Activated T-cell treated with anti-CD3 and anti-CD28 coated beads for 4 hours (primary cell): ENCODE results near the gene MORN4.
"Not testable (repeated sequence)": the region's sequence is repeated elsewhere in the genome, so short reads cannot be mapped to it uniquely, and the experiment has no call there.

Source experiments
- DNase-seq: peaks from one replicate; pipeline ENCODE4 v3.0.0-alpha.2; 2020

MORN4 gene

GRCh38 chr10:97640868-97641811 lies 7.8 kb upstream of the MORN4 start:
- no peak for DNase-seq

- DNase-seq, result peak; percentile 98
Measured at GRCh38 chr10:97640174-97640867, 7.0 kb upstream of the MORN4 start, which contains the start of gene PI4K2A. PI4K2A (plus strand) TSS chr10:97640671; CDS start chr10:97640743, 72 bp downstream.

GRCh38 chr10:97639090-97639489 lies 5.8 kb upstream of the MORN4 start:
- not testable (repeated sequence) for DNase-seq

DNA sequence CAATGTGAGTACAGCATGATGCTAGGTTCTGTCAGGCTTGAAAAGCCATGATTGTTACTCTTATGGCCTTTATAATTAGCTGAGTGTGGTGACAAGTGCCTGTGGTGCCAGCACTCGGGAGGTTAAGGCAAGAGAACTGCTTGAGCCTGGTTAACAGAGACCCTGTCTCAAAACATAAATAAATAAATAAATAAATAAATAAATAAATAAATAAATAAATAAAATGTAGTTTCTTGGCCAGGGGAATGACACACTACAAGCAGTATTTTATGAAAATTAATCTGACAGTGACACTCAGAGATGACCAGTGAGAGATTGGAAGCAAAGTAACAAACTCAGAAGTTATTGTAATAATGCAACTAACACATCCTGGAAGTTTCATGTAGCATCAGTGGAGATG lies 2.3 kb upstream of the MORN4 start:
- no peak for DNase-seq

- DNase-seq, result no peak
Measured at GRCh38 chr10:97633921-97634320, 621 bp upstream of the MORN4 start.

GRCh38 chr10:97631098-97631497 lies 2.2 kb downstream of the MORN4 start:
- no peak for DNase-seq

- DNase-seq, result no peak
Measured at GRCh38 chr10:97629289-97629688, 4.0 kb downstream of the MORN4 start.

DNA sequence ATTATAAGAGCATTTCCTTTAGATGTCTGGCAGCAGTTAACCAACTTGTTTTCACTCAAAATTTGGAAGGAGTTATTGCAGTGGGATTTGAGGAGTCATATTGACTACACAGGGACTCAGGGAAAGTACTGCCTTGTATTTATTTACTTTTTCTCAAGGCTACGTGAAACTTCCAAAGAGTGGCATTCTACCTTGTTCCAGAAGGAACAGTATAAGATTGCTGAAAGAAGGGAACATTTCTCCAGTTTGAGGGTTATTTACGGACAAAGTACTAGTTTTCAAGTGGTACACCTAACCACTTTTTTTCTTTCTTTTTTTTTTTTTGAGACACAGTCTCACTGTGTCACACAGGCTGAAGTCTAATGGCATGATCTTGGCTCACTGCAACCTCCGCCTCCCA lies 5.1 kb downstream of the MORN4 start:
- DNase-seq, result no peak

- no peak for DNase-seq
Measured at GRCh38 chr10:97627731-97628130, 5.6 kb downstream of the MORN4 start.

- DNase-seq, result no peak
Measured at GRCh38 chr10:97623277-97623676, 10.0 kb downstream of the MORN4 start.

DNA sequence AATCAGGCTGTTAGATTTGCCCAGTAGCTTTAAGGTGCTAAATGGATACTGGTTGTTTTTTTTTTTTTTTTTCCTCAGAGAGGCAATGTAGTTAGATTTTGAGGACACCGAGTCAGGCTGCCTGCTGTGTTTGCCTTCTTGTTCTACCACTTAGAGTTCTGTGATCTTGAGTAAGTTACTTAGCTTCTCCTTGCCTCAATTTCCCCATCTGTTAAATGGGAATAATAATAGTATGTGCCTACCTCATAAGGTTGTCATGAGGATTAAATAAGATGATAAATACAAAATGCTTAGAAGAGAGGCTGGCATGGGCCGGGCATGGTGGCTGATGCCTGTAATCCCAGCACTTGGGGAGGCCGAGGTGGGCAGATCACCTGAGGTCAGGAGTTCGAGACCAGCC lies 14.6 kb downstream of the MORN4 start:
- DNase-seq, result no peak

DNA sequence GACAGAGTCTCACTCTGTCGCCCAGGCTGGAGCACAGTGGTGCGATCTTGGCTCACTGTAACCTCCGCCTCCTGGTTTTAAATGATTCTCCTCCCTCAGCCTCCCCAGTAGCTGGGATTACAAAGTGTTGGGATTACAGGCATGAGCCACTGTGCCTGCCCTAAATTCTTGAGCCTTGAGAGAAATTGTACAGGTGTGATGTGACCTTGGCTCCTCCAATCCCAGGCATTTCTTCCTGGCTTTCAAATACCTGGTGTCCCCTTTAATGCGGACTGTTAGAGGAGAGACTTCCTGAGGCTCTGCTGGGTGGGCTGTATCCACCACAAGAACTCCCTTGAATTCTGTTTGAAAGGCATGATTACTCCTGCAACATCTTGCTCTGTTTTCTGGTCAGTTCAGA lies 15.0 kb downstream of the MORN4 start:
- DNase-seq, result no peak

DNA sequence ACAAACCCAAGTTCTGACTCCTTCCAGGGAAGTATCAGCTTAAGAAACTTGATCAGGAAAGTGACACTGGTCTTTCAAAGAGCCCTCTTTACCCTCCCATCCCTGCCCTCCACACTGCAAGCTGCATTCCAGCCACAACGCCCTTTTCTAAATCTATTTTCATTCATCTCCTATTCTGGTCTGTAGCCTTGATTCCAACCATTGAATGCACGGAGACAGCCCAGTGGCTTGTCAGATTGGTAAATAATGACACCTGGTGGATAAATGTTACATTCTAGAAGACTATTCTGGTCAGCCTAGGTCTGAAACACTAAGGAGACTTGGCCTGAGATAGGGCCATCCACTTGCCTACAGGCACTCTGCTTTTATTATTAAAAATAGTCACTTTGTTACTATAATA lies 20.9 kb downstream of the MORN4 start:
- DNase-seq, result no peak

GRCh38 chr10:97611473-97611872 lies 21.8 kb downstream of the MORN4 start:
- no peak for DNase-seq

- DNase-seq, result no peak
Measured at GRCh38 chr10:97608991-97609561, 24.2 kb downstream of the MORN4 start.

DNA sequence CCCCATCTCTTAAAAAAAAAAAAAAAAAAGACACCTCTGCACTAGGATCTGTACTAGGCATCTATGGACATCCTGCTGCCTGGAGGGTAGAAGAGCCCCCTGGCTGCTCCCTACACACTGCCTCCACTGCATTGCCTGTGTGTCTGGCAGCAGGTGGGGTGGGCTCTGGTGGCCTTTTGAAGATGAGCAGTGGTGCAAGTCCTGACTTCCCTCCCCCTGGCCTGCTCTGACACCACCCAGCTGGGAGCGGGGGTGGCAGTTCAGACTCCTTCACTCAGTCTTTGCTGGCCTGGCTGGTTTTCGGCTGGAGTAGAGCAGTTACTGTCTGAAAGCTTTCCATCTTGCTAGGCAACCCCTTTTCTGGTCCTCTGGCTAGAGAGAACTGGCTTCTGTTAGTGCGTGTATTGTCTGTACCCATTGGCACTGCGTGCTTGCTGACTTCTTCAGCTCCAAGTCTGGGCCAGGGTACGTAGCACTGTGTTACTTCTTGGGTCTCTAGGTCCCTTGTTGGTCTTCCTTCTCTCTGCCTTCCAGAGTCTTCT lies 26.1 kb downstream of the MORN4 start:
- no peak for DNase-seq

GRCh38 chr10:97601268-97602215 lies 31.8 kb downstream of the MORN4 start:
- DNase-seq, result no peak

DNA sequence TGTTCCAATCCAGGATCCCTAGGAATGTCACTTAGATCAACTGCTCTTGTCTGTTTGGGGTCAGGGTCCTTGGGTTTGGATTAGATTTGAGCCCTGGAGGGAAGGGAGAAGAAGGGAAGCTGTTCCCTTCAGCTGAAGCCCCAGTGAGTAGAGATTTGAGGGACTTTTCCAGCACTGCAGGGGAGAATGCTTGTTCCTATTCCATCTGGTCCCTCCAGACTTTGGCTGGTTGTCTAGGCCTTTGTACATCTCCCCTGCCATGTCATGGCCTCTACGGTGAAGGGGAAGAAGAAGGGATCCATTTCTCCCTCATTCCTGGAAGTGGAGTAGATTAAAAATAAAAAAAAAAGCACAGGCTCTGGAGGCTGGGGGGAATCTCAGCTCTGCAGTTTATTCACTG lies 32.7 kb downstream of the MORN4 start:
- DNase-seq, result no peak

DNA sequence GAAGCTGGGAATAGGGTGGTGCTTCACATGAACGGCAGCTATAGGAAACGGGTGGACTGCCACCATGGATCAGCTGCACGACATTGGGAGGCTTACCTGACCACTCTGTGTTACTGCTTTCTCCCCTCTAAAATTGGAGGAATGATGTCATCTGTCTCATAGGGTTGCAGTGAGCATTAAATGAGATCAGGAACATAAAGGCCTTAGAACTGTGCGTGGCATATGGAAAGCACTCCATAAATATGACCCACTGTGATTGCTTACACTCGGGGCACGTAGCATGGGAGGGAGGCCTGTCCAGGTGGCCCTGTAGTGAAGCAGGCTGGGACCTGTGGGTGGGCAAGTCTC lies 34.1 kb downstream of the MORN4 start:
- DNase-seq, result no peak

GRCh38 chr10:97598407-97599271 lies 34.7 kb downstream of the MORN4 start:
- no peak for DNase-seq

- no peak for DNase-seq
Measured at GRCh38 chr10:97597778-97598177, 35.5 kb downstream of the MORN4 start.
